Neuronal stem cell (in vitro differentiated cells): ENCODE measurements around the gene SPAG5.
A peak's percentile ranks its signal among the peaks of the same experiment; 100 is the strongest.

Source experiments
- DNase-seq: peaks from one replicate; pipeline ENCODE4 v3.0.0-alpha.2; 2013; ENCODE audit warnings: low spot score
- H2AFZ ChIP-seq: one replicate; pipeline ENCODE4 v1.6.1; 2013; ENCODE audit warnings: mild to moderate bottlenecking, low read length, inconsistent platforms
- H2AK5ac ChIP-seq: 2 replicates; pipeline ENCODE4 v1.6.1; 2013; ENCODE audit warnings: low read depth, mild to moderate bottlenecking, inconsistent platforms, low read length, moderate library complexity, mixed read lengths
- H2BK120ac ChIP-seq: 2 replicates; pipeline ENCODE4 v1.6.1; 2013; ENCODE audit warnings: low read depth, mild to moderate bottlenecking, inconsistent platforms, low read length, moderate library complexity, mixed read lengths
- H2BK12ac ChIP-seq: one replicate; pipeline ENCODE4 v1.6.1; 2013; ENCODE audit warnings: low read length, inconsistent platforms
- H2BK15ac ChIP-seq: 2 replicates; pipeline ENCODE4 v1.6.1; 2013; ENCODE audit warnings: mild to moderate bottlenecking, low read length, inconsistent platforms, mixed read lengths
- H2BK5ac ChIP-seq: one replicate; pipeline ENCODE4 v1.6.1; 2013; ENCODE audit warnings: inconsistent platforms, mild to moderate bottlenecking, low read length, moderate library complexity
- H3K14ac ChIP-seq: one replicate; pipeline ENCODE4 v1.6.1; 2013; ENCODE audit warnings: low read length, inconsistent platforms
- H3K18ac ChIP-seq: 2 replicates; pipeline ENCODE4 v1.6.1; 2013; ENCODE audit warnings: low read length, inconsistent platforms
- H3K23ac ChIP-seq: 2 replicates; pipeline ENCODE4 v1.6.1; 2013; ENCODE audit warnings: low read depth, mild to moderate bottlenecking, mixed read lengths, low read length, inconsistent platforms; ENCODE audit not compliant: poor library complexity
- H3K27ac ChIP-seq: replicated peaks from 3 replicates; pipeline ENCODE4 v1.5.1; 2013; ENCODE audit warnings: low read length, inconsistent platforms
- H3K27me3 ChIP-seq, 3 experiments: 2 replicates each; pipeline ENCODE4 v1.6.1; 2013; ENCODE audit warnings: low read length in 3 of 3, mild to moderate bottlenecking in 2 of 3, inconsistent platforms in 1 of 3, low read depth in 1 of 3, mixed read lengths in 1 of 3, moderate library complexity in 1 of 3; ENCODE audit not compliant: control insufficient read depth in 3 of 3, insufficient read depth in 3 of 3
- H3K36me3 ChIP-seq, 2 donors: replicated peaks in 1 of 2; 2 replicates each; pipeline ENCODE4 v1.6.1; 2013; ENCODE audit warnings: low read length in 2 of 2; ENCODE audit not compliant: control insufficient read depth in 2 of 2, insufficient read depth in 2 of 2
- H3K4ac ChIP-seq: 2 replicates; pipeline ENCODE4 v1.6.1; 2013; ENCODE audit warnings: inconsistent platforms, mild to moderate bottlenecking, low read length, moderate library complexity
- H3K4me1 ChIP-seq, 2 donors: 1 replicate in 1 of 2; 2 replicates in 1 of 2; pipeline ENCODE4 v1.6.1; 2013; ENCODE audit warnings: low read length in 2 of 2, low read depth in 1 of 2; ENCODE audit not compliant: control insufficient read depth in 2 of 2, insufficient read depth in 1 of 2
- H3K4me2 ChIP-seq: one replicate; pipeline ENCODE4 v1.6.1; 2013; ENCODE audit warnings: mild to moderate bottlenecking, low read length, inconsistent platforms; ENCODE audit not compliant: insufficient read depth, poor library complexity, severe bottlenecking
- H3K4me3 ChIP-seq, 2 donors: 2 replicates each; pipeline ENCODE4 v1.5.1; 2013; ENCODE audit warnings: low read length in 2 of 2, mild to moderate bottlenecking in 2 of 2, inconsistent platforms in 1 of 2, moderate library complexity in 1 of 2
- H3K79me1 ChIP-seq: one replicate; pipeline ENCODE4 v1.6.1; 2013; ENCODE audit warnings: low read depth, mild to moderate bottlenecking, inconsistent platforms, low read length, moderate library complexity
- H3K9ac ChIP-seq: one replicate; pipeline ENCODE4 v1.6.1; 2013; ENCODE audit warnings: mild to moderate bottlenecking, low read depth, low read length, inconsistent platforms; ENCODE audit not compliant: poor library complexity
- H3K9me3 ChIP-seq, 2 donors: replicated peaks in 1 of 2; 2 replicates each; pipeline versions ENCODE3 to v1.6.1; 2013; ENCODE audit warnings: low read length in 2 of 2, mild to moderate bottlenecking in 2 of 2, inconsistent platforms in 1 of 2, low read depth in 1 of 2, mixed read lengths in 1 of 2, moderate library complexity in 1 of 2; ENCODE audit not compliant: control insufficient read depth in 2 of 2, insufficient read depth in 1 of 2
- H4K8ac ChIP-seq: one replicate; pipeline ENCODE4 v1.6.1; 2013; ENCODE audit warnings: low read depth, mild to moderate bottlenecking, inconsistent platforms, low read length, moderate library complexity
- H4K91ac ChIP-seq: one replicate; pipeline ENCODE4 v1.6.1; 2013; ENCODE audit warnings: low read length, low read depth, mild to moderate bottlenecking, inconsistent platforms; ENCODE audit not compliant: poor library complexity
- WGBS, 2 donors: extraction: QIAGEN DNeasy Blood & Tissue Kit; methylation state at CpG; one replicate each; pipeline ENCODE4 v1.1.7; 2013; ENCODE audit warnings: missing lambda C conversion rate in 2 of 2, mixed read lengths in 1 of 2; ENCODE audit not compliant: insufficient read length in 2 of 2, insufficient replicate concordance in 1 of 2; ENCODE audit errors: extremely low coverage in 2 of 2; 5-methylcytosine and 5-hydroxymethylcytosine counted together

The SPAG5 gene

GRCh38 chr17:28545141-28545503 lies 53.7 kb downstream of the SPAG5 start:
- no peak overlapping the region for H4K8ac ChIP-seq
- peaks cover 5 to 23% of the 10 kb centered on the region in 2 donors for H3K36me3 ChIP-seq
- H2BK5ac ChIP-seq, result no peak overlapping the region

GRCh38 chr17:28544402-28545140 lies 54.3 kb downstream of the SPAG5 start:
- no peak overlapping the region for H3K4ac ChIP-seq
- no peak overlapping the region for H4K91ac ChIP-seq
- H2AFZ ChIP-seq, result no peak overlapping the region
- no peaks in the 10 kb centered on the region for H3K9me3 ChIP-seq
- peaks cover 4 to 12% of the 10 kb centered on the region in 2 donors for H3K4me1 ChIP-seq
- no peak overlapping the region for H3K9ac ChIP-seq
- no peak overlapping the region for H2AK5ac ChIP-seq
- H3K18ac ChIP-seq, result peak overlapping the region; percentile 49
- no peak overlapping the region for H2BK12ac ChIP-seq
- no peak overlapping the region for H2BK5ac ChIP-seq
- DNase-seq, result no peak
- H3K23ac ChIP-seq, result no peak overlapping the region
- H3K36me3 ChIP-seq, result peaks cover 5 to 23% of the 10 kb centered on the region in 2 donors
- no peak overlapping the region for H4K8ac ChIP-seq
- no peak overlapping the region for H3K4me2 ChIP-seq
- H3K27ac ChIP-seq, result no peak overlapping the region
- no peak overlapping the region for H3K14ac ChIP-seq
- no peak overlapping the region for H2BK120ac ChIP-seq
- H2BK15ac ChIP-seq, result no peak overlapping the region
- no peak overlapping the region for H3K4me3 ChIP-seq
- no peaks in the 10 kb centered on the region for H3K27me3 ChIP-seq
- WGBS, 2 donors, result no CpG with 5 or more reads among the region's 4 CpGs
- no peaks in the 10 kb centered on the region for H3K79me1 ChIP-seq

More at GRCh38 chr17:28545141-28545503, 53.7 kb downstream of the SPAG5 start:
- no peak overlapping the region for H3K14ac ChIP-seq
- no peak overlapping the region for H3K4ac ChIP-seq
- no peaks in the 10 kb centered on the region for H3K79me1 ChIP-seq
- DNase-seq, result no peak
- H3K4me3 ChIP-seq, result no peak overlapping the region
- no peak overlapping the region for H3K4me2 ChIP-seq
- no peak overlapping the region for H3K23ac ChIP-seq
- no peak overlapping the region for H2AFZ ChIP-seq
- H2BK12ac ChIP-seq, result no peak overlapping the region
- no peak overlapping the region for H3K27ac ChIP-seq
- H3K9ac ChIP-seq, result no peak overlapping the region
- H2AK5ac ChIP-seq, result no peak overlapping the region
- H2BK120ac ChIP-seq, result no peak overlapping the region
- no peaks in the 10 kb centered on the region for H3K27me3 ChIP-seq
- H4K91ac ChIP-seq, result no peak overlapping the region
- peaks cover 4 to 15% of the 10 kb centered on the region in 2 donors for H3K4me1 ChIP-seq
- no peak overlapping the region for H3K18ac ChIP-seq
- no peaks in the 10 kb centered on the region for H3K9me3 ChIP-seq
- WGBS, 2 donors, result no CpG with 5 or more reads among the region's 2 CpGs
- H2BK15ac ChIP-seq, result no peak overlapping the region

GRCh38 chr17:28541439-28541838 lies 57.4 kb downstream of the SPAG5 start:
- H3K9me3 ChIP-seq, result no peaks in the 10 kb centered on the region
- H2BK120ac ChIP-seq, result no peak overlapping the region
- H3K4ac ChIP-seq, result no peak overlapping the region
- H3K23ac ChIP-seq, result no peak overlapping the region
- H3K4me2 ChIP-seq, result no peak overlapping the region
- no peak overlapping the region for H4K8ac ChIP-seq
- no peak overlapping the region for H4K91ac ChIP-seq
- no peak for DNase-seq
- no peak overlapping the region for H2AFZ ChIP-seq
- H3K36me3 ChIP-seq, result peaks cover 0 to 7% of the 10 kb centered on the region in 2 donors
- H3K27me3 ChIP-seq, result peaks cover 0 to 19% (median 0%) of the 10 kb centered on the region in 3 experiments
- H3K18ac ChIP-seq, result no peak overlapping the region
- H2BK15ac ChIP-seq, result no peak overlapping the region
- H2AK5ac ChIP-seq, result no peak overlapping the region
- no peak overlapping the region for H2BK5ac ChIP-seq
- no peak overlapping the region for H3K14ac ChIP-seq
- no peak overlapping the region for H2BK12ac ChIP-seq
- no peak overlapping the region for H3K4me3 ChIP-seq
- H3K27ac ChIP-seq, result no peak overlapping the region
- no peaks in the 10 kb centered on the region for H3K79me1 ChIP-seq
- H3K9ac ChIP-seq, result no peak overlapping the region
- H3K4me1 ChIP-seq, result peaks cover 4 to 8% of the 10 kb centered on the region in 2 donors
- WGBS, 2 donors, result no CpG with 5 or more reads among the region's 4 CpGs

- Histone ChIP-seq H3K79me1 (no peaks in the 10 kb centered on the region), H4K91ac (no peak overlapping the region), H3K27me3 (peaks cover 0 to 29% (median 0%) of the 10 kb centered on the region in 3 experiments), H2BK15ac (no peak overlapping the region), H2AK5ac (no peak overlapping the region), H3K9me3 (no peaks in the 10 kb centered on the region), H4K8ac (no peak overlapping the region), H3K23ac (no peak overlapping the region), H3K4me2 (no peak overlapping the region), H2BK5ac (peak overlapping the region; percentile 5), H2AFZ (no peak overlapping the region), H3K9ac (no peak overlapping the region), H3K27ac (no peak overlapping the region), H3K4ac (no peak overlapping the region), H3K4me1 (peaks cover 4 to 8% of the 10 kb centered on the region in 2 donors), H3K18ac (no peak overlapping the region), H2BK120ac (no peak overlapping the region), H3K14ac (no peak overlapping the region), H3K36me3 (no peaks in the 10 kb centered on the region), H2BK12ac (peak overlapping the region; percentile 30), H3K4me3 (no peak overlapping the region)
- no peak for DNase-seq
- WGBS, 2 donors, result no CpG with 5 or more reads among the region's 4 CpGs
Observed at GRCh38 chr17:28540231-28540630, 58.6 kb downstream of the SPAG5 start.
